ENCODE results near the gene SCGB1A1.
"Not testable (repeated sequence)": the region's sequence is repeated elsewhere in the genome, so short reads cannot be mapped to it uniquely, and the experiment has no call there.

The SCGB1A1 gene

GRCh38 chr11:62418733-62419132 is at the start of gene SCGB1A1:
SCGB1A1 (plus strand) TSS chr11:62419033; CDS start chr11:62419096, 63 bp downstream.
- H3K27ac ChIP-seq: no peak within 1 kb of the TSS
- no peak for TF ChIP-seq CTCF (conservative IDR thresholded peaks at IDR 0.05)

- TF ChIP-seq CTCF (conservative IDR thresholded peaks at IDR 0.05): 0 out of 2 replicates have a peak, but pooled peaks have one; percentile 8
- peak overlapping the region; percentile 98 for H3K27ac ChIP-seq
Measured at GRCh38 chr11:62370743-62371440, 47.9 kb upstream of the SCGB1A1 start.

- no peak for TF ChIP-seq CTCF (conservative IDR thresholded peaks at IDR 0.05)
- peak overlapping the region; percentile 98; the same call in 1 of the 2 replicates for H3K27ac ChIP-seq
Measured at GRCh38 chr11:62372871-62373270, 46.0 kb upstream of the SCGB1A1 start.

GRCh38 chr11:62373464-62374119 is 45.2 kb upstream of the SCGB1A1 start:
- no peak for TF ChIP-seq CTCF (conservative IDR thresholded peaks at IDR 0.05)
- no peak overlapping the region for H3K27ac ChIP-seq

GRCh38 chr11:62374801-62375200 is 44.0 kb upstream of the SCGB1A1 start:
- H3K27ac ChIP-seq: no peak overlapping the region
- TF ChIP-seq CTCF (conservative IDR thresholded peaks at IDR 0.05): no peak

GRCh38 chr11:62378459-62379063 is 40.3 kb upstream of the SCGB1A1 start:
- H3K27ac ChIP-seq: not testable (repeated sequence)
- TF ChIP-seq CTCF (conservative IDR thresholded peaks at IDR 0.05): peak; percentile 45

GRCh38 chr11:62379586-62379985 is 39.2 kb upstream of the SCGB1A1 start:
- not testable (repeated sequence) for H3K27ac ChIP-seq

Measured in VCaP (cell line).